ENCODE data around the gene EID2B.

DNA sequence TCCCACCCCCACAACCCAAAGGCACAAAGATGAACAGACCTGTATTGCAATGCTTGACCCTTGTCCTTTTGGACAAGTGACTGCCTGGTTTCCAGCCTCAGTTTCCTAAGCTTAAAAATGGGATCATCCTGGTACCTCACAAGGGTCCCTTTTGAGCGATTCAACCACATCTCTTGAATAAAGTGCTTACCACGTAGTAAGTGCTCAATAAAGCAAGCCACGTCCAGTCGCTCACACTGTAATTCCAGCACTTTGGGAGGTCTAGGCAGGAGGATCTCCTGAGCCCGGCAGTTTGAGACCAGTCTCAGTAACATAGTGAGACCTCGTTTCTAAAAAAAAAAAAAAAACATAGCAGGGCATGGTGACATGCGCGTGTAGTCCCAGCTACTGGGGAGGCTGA is 32.7 kb downstream of the EID2B start:
- no peak for TF ChIP-seq ZFP30 (CRISPR knock-in tag; IDR thresholded peaks at IDR 0.05)
- no peak for TF ChIP-seq ZNF8 (CRISPR knock-in tag; IDR thresholded peaks at IDR 0.05)
- TF ChIP-seq ZFP3 (CRISPR knock-in tag; IDR thresholded peaks at IDR 0.05): no peak
- no peak for TF ChIP-seq CREB5 (CRISPR knock-in tag; IDR thresholded peaks at IDR 0.05; ENCODE audit: low read depth)
- TF ChIP-seq CSRNP3 (CRISPR knock-in tag; IDR thresholded peaks at IDR 0.05): no peak
- TF ChIP-seq BACH2 (CRISPR knock-in tag; IDR thresholded peaks at IDR 0.05; ENCODE audit: borderline replicate concordance): no peak
- TF ChIP-seq CSDC2 (CRISPR knock-in tag; IDR thresholded peaks at IDR 0.05): no peak
- TF ChIP-seq PATZ1 (CRISPR knock-in tag; IDR thresholded peaks at IDR 0.05; ENCODE audit: borderline replicate concordance): no peak
- TF ChIP-seq TCF4 (CRISPR knock-in tag; IDR thresholded peaks at IDR 0.05; ENCODE audit: borderline replicate concordance): no peak
